Mesothelial cell of epicardium (in vitro differentiated cells): ENCODE measurements around the gene FTO. TPM values are rescaled to one million over a fixed set of nuclear protein-coding genes. Genes with fewer than 3 reads are reported as not detected.
A peak's percentile ranks its signal among the peaks of the same experiment; 100 is the strongest.
"Not testable (repeated sequence)": the region's sequence is repeated elsewhere in the genome, so short reads cannot be mapped to it uniquely, and the experiment has no call there.

Experiments
- DNase-seq, 2 experiments: peaks; one replicate each; pipeline ENCODE4 v3.0.0; 2021; ENCODE audit warnings: low spot score in 2 of 2; ENCODE audit not compliant: unreplicated experiment in 2 of 2
- H3K27ac Mint-ChIP-seq: 2 replicates; pipeline ENCODE4 v1.8.0; 2021; ENCODE audit warnings: mixed read lengths
- H3K27me3 Mint-ChIP-seq: 2 replicates; pipeline ENCODE4 v1.8.0; 2021; ENCODE audit warnings: low read depth, mixed read lengths
- H3K36me3 Mint-ChIP-seq: 2 replicates; pipeline ENCODE4 v1.8.0; 2021; ENCODE audit warnings: mixed read lengths
- H3K4me1 Mint-ChIP-seq: 2 replicates; pipeline ENCODE4 v1.8.0; 2021; ENCODE audit warnings: mixed read lengths
- H3K4me3 Mint-ChIP-seq: 2 replicates; pipeline ENCODE4 v1.8.0; 2021; ENCODE audit warnings: mild to moderate bottlenecking, moderate library complexity, mixed read lengths
- H3K9me3 Mint-ChIP-seq: 2 replicates; pipeline ENCODE4 v1.8.0; 2021; ENCODE audit warnings: mixed read lengths
- total RNA-seq: library from RNA; stranded (reverse); gene quantifications from 3 replicates; pipeline ENCODE4 v1.2.1, GENCODE V29; 2021
- TF ChIP-seq, protein P1 (sequence below): fragments of 200-600 bp; sonication (generic); IDR thresholded peaks from one replicate; pipeline ENCODE4 v1.5.0; 2021; ENCODE audit warnings: antibody characterized with exemption; ENCODE audit not compliant: unreplicated experiment

Gene FTO
- total RNA-seq, 1 donor from 2014 or later: 103 TPM

DNA sequence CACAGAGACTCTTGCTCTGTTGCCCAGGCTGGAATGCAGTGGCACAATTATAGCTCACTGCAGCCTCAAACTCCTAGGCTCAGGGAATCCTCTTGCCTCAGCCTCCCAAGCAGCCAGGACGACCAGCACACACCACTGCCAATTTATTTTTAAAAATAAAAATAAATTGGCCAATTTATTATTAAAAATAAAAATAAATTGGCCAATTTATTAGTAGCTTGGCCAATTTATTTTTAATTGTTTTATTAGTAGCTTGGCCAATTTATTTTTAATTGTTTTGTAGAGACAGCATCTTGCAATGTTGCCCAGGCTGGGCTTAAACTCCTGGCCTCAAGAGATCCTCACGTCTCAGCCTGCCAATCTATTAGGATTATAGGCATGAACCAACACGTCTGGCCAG lies 184.3 kb downstream of the FTO start:
- TF ChIP-seq, protein P1, sequence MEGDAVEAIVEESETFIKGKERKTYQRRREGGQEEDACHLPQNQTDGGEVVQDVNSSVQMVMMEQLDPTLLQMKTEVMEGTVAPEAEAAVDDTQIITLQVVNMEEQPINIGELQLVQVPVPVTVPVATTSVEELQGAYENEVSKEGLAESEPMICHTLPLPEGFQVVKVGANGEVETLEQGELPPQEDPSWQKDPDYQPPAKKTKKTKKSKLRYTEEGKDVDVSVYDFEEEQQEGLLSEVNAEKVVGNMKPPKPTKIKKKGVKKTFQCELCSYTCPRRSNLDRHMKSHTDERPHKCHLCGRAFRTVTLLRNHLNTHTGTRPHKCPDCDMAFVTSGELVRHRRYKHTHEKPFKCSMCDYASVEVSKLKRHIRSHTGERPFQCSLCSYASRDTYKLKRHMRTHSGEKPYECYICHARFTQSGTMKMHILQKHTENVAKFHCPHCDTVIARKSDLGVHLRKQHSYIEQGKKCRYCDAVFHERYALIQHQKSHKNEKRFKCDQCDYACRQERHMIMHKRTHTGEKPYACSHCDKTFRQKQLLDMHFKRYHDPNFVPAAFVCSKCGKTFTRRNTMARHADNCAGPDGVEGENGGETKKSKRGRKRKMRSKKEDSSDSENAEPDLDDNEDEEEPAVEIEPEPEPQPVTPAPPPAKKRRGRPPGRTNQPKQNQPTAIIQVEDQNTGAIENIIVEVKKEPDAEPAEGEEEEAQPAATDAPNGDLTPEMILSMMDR: no peak
- Mint-ChIP-seq H3K4me1 (peaks cover 27% of the 10 kb centered on the region), H3K27ac (no peak overlapping the region), H3K36me3 (peaks cover 19% of the 10 kb centered on the region), H3K9me3 (no peaks in the 10 kb centered on the region), H3K4me3 (no peak overlapping the region), H3K27me3 (no peaks in the 10 kb centered on the region)
- no peak for DNase-seq

GRCh38 chr16:53890877-53891276 lies 186.9 kb downstream of the FTO start:
- not testable (repeated sequence) for H3K27me3 Mint-ChIP-seq, H3K27ac Mint-ChIP-seq, DNase-seq, H3K36me3 Mint-ChIP-seq, H3K9me3 Mint-ChIP-seq, H3K4me3 Mint-ChIP-seq
- H3K4me1 Mint-ChIP-seq: peaks cover 50% of the 10 kb centered on the region

- no peak overlapping the region for H3K27ac Mint-ChIP-seq
- peaks cover 5% of the 10 kb centered on the region for H3K36me3 Mint-ChIP-seq
These were observed 187.6 kb downstream of the FTO start for GRCh38 chr16:53891409-53892139.

GRCh38 chr16:53892155-53892554 lies 188.2 kb downstream of the FTO start:
- peak; percentile 24 to 67 for DNase-seq
- no peaks in the 10 kb centered on the region for H3K9me3 Mint-ChIP-seq
- peaks cover 2% of the 10 kb centered on the region for H3K36me3 Mint-ChIP-seq
- no peaks in the 10 kb centered on the region for H3K27me3 Mint-ChIP-seq
- H3K4me1 Mint-ChIP-seq: peaks cover 55% of the 10 kb centered on the region
- peak overlapping the region; percentile 30 for H3K27ac Mint-ChIP-seq
- TF ChIP-seq, protein P1: peak; percentile 90
- H3K4me3 Mint-ChIP-seq: no peak overlapping the region

More at GRCh38 chr16:53891409-53892139, 187.6 kb downstream of the FTO start:
- TF ChIP-seq, protein P1: no peak
- no peak for DNase-seq
- no peaks in the 10 kb centered on the region for H3K27me3 Mint-ChIP-seq
- no peaks in the 10 kb centered on the region for H3K9me3 Mint-ChIP-seq
- peaks cover 51% of the 10 kb centered on the region for H3K4me1 Mint-ChIP-seq
- no peak overlapping the region for H3K4me3 Mint-ChIP-seq

DNA sequence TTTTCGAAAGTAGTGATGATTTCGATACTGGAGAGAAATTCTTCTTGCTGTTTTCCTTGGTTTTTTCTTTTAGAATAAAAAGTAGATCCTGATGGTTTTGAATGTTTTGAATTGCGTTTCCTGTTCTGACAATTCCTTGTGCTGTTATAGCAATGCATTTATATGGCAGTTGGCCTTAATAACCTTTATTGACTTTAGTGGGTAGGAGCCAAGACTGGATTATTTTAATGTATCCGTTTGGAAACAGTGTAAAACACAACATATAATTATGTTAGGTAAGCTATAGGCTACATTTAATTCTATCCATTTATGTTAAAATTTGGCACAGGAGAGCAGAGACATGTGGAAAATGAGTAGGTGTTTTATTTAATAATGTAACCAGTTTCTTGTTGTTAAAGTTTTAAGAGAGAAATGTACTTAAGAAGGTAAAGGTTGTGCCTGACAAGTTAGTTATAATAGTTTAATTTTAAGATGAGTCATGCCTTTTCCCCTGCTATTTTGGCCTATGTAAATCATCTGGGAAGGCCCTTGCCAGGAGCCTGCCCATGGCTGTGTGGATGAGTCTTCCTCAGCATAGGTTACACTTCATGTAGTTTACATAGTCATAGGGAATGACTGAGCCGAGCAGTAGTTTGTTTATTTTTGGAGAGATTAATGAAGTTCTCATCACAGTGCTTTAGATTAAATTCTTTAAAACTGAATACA lies 189.9 kb downstream of the FTO start:
- H3K27me3 Mint-ChIP-seq: no peaks in the 10 kb centered on the region
- H3K4me3 Mint-ChIP-seq: no peak overlapping the region
- TF ChIP-seq, protein P1: no peak
- no peak for DNase-seq
- H3K9me3 Mint-ChIP-seq: no peaks in the 10 kb centered on the region
- peaks cover 7% of the 10 kb centered on the region for H3K36me3 Mint-ChIP-seq
- peaks cover 62% of the 10 kb centered on the region for H3K4me1 Mint-ChIP-seq
- peak overlapping the region; percentile 76 for H3K27ac Mint-ChIP-seq

- Mint-ChIP-seq H3K27me3 (no peaks in the 10 kb centered on the region), H3K27ac (no peak overlapping the region), H3K4me3 (no peak overlapping the region), H3K36me3 (peaks cover 4% of the 10 kb centered on the region), H3K9me3 (no peaks in the 10 kb centered on the region), H3K4me1 (peaks cover 67% of the 10 kb centered on the region)
- DNase-seq: no peak
- TF ChIP-seq, protein P1: no peak
These were observed 190.7 kb downstream of the FTO start for GRCh38 chr16:53894686-53895085.
